Thyroid gland (tissue), 4 donors: Measurements from ENCODE around the gene ZNF202.

Experiments used
- POLR2A ChIP-seq, 2 donors: fragments of 450-650 bp; IDR thresholded peaks; one replicate each; pipeline ENCODE4 v1.6.1; 2017; ENCODE audit warnings: antibody characterized with exemption in 2 of 2, mild to moderate bottlenecking in 2 of 2, moderate library complexity in 1 of 2
- TF ChIP-seq, protein P1 (sequence below), 6 experiments: fragments of 200-600 bp in 3 of 6; fragments of 450-650 bp in 3 of 6; sonication (generic) in 3 of 6; IDR thresholded peaks; one replicate each; pipeline ENCODE4 v1.5.1; 2016 to 2019; ENCODE audit warnings: antibody characterized with exemption in 6 of 6, mild to moderate bottlenecking in 2 of 6, inconsistent platforms in 1 of 6, moderate library complexity in 1 of 6

- TF ChIP-seq, protein P1, sequence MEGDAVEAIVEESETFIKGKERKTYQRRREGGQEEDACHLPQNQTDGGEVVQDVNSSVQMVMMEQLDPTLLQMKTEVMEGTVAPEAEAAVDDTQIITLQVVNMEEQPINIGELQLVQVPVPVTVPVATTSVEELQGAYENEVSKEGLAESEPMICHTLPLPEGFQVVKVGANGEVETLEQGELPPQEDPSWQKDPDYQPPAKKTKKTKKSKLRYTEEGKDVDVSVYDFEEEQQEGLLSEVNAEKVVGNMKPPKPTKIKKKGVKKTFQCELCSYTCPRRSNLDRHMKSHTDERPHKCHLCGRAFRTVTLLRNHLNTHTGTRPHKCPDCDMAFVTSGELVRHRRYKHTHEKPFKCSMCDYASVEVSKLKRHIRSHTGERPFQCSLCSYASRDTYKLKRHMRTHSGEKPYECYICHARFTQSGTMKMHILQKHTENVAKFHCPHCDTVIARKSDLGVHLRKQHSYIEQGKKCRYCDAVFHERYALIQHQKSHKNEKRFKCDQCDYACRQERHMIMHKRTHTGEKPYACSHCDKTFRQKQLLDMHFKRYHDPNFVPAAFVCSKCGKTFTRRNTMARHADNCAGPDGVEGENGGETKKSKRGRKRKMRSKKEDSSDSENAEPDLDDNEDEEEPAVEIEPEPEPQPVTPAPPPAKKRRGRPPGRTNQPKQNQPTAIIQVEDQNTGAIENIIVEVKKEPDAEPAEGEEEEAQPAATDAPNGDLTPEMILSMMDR (IDR thresholded peaks at IDR 0.05) = no peak
- no peak for TF ChIP-seq POLR2A (IDR thresholded peaks at IDR 0.05)
Measured at GRCh38 chr11:123674297-123674696, 67.2 kb downstream of the ZNF202 start.
